Hepatocyte (in vitro differentiated cells): ENCODE results near the gene SLC25A19.
"Not testable (repeated sequence)": the region's sequence is repeated elsewhere in the genome, so short reads cannot be mapped to it uniquely, and the experiment has no call there.

Experiments
- CTCF ChIP-seq: fragments of 200-600 bp; sonication (generic); IDR thresholded peaks from 2 replicates; pipeline ENCODE4 v1.5.1; 2016; ENCODE audit warnings: antibody characterized with exemption, mild to moderate bottlenecking; ENCODE audit not compliant: poor library complexity
- EZH2 ChIP-seq: fragments of 200-600 bp; sonication (generic); IDR thresholded peaks from 2 replicates; pipeline ENCODE4 v1.6.1; 2016; ENCODE audit warnings: antibody characterized with exemption, mild to moderate bottlenecking, borderline replicate concordance
- EZH2phosphoT487 ChIP-seq: fragments of 200-600 bp; sonication (generic); IDR thresholded peaks from one replicate; pipeline ENCODE4 v1.6.1; 2018; ENCODE audit warnings: antibody characterized with exemption, mild to moderate bottlenecking, low read depth, moderate library complexity; ENCODE audit not compliant: unreplicated experiment, severe bottlenecking

GRCh38 chr17:75280189-75280588, 9.0 kb downstream of the SLC25A19 start:
- not testable (repeated sequence) for TF ChIP-seq CTCF, EZH2, EZH2phosphoT487
